Measurements from ENCODE around the gene ZBTB21.
"Not testable (repeated sequence)": the region's sequence is repeated elsewhere in the genome, so short reads cannot be mapped to it uniquely, and the experiment has no call there.

The ZBTB21 gene

GRCh38 chr21:42019101-42019605 lies 9.0 kb upstream of the ZBTB21 start:
- no peak for DNase-seq (ENCODE audit: low spot score)

- DNase-seq (ENCODE audit: low spot score): no peak
These were observed 6.9 kb upstream of the ZBTB21 start for GRCh38 chr21:42017022-42017421.

DNA sequence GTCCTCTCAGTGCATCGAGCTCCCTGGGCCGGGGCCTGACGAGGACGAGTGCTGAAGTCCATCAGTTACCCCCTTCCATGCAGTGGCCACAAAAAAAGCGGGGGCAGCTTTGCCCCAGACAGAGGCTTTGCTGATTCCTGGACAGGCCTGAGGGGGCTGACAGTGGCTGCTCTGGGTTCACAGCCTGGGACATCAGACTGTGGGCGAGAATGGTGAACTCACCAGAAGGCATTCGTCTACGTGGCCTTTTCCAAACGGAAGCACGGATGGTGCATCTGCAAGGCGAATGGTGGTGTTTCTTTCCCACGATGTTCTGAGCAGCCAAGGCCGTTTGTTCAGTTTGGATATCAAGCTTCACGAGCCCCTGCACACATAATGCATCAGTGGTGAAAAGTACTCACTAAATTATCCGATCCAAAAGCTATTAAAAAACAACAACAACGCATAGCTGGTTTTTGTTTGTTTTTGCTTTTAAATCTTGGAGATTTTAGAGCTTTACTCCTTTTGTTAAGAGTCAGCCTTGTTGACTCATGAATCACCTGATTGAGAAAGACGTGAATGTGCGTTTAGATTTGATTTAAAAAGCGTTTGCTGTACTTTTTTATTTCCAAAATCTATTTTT lies 6.3 kb upstream of the ZBTB21 start:
- peak; percentile 7 for DNase-seq (ENCODE audit: low spot score)

DNA sequence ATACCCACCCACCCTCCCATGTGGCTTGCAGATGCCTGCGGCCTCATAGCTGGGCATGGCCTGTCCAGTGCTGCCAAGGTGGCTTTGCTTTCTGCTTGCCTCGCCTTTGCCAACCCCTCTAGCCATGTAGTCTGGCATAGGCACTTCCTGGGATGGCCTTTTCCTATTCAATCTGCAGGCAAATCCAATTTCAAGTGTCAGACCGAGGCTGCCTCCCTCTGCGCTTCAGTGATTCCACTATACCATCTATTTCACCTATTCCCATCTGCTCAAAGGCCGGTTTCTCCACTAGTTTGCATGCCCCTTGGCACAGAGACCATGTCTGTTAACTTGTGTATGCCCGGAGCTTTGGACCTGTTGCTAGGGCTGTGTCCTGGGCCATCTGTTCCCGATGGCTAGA lies 3.8 kb upstream of the ZBTB21 start:
- no peak for DNase-seq (ENCODE audit: low spot score)

GRCh38 chr21:42013376-42013775 lies 3.2 kb upstream of the ZBTB21 start:
- no peak for DNase-seq (ENCODE audit: low spot score)

DNA sequence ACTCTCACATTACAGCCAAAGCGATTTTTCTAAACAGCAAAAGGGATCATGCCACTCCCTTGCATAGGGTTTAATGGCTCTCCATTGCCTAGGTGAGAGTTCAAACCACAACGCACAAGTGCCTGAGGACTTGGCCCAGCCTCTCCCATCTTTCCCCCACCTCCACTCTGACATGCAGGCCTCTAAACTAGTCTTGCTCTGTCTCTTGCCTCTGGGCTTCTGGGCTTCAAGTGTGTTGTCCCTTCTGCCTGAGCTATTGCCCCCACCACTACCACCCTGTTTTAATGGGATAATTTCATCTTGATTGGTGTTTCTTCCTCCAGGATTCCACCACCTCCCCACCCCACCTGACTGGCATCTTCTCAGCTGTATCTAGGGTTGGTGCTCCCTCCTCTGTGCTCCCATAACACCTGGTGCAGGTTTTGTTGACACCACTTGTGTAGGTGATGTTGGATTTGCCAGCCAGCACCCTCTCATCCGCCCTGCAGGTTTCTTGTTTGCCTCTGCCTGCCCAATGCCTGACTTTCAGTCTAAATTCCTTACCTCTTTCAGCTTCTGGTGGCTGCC lies 2.7 kb upstream of the ZBTB21 start:
- DNase-seq (ENCODE audit: low spot score): no peak

GRCh38 chr21:42012344-42012743 lies 2.2 kb upstream of the ZBTB21 start:
- peak; percentile 9 for DNase-seq (ENCODE audit: low spot score)

DNA sequence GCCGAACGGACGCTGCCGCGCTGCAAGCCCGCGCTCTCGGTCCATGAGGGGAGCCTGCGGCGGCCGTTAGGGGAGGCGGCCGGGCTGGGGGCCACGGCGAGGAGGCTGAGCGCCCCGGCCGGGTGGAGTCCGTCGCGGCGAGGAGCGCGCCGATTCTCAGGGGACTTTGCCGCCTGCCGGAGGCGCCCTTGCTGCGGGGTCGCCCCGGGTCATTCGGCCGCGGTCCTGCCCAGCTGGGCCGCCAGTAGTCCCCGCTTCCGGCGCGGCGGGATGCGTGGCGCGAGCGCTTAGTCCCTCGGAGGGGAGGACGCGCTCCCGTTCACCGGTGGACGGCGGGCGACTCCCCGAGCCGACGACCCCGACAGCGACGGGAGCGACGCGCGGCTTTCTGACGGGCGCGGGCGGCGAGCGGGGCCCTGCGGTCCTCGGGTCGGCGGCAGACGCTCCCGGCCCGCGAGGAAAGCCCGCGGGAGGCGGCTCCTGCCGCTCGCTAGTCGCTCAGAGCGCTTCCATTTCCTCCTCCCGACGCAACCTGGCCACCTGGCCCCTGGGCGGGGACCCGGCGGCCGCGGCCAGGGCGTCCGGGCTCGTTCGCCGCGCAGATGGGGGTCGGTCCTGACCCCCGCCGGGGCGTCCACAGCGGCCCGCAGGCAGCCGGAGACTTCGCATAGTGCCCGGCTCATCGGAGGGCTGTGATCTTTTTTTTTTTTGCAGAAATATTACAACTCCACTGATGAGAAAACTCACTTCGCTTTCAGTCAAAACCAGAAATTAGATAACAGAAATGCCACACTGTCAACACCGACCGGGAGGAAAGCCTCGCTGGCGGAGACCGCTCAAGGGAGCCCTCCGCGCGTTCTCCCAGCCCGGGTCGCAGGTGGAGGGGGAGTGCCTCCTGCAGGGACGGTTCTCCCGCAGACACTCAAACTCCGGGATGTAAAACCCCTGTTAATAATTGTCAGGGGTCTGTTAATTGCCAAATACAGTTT lies 641 bp upstream of the ZBTB21 start:
- peak; percentile 80 for DNase-seq (ENCODE audit: low spot score)

DNA sequence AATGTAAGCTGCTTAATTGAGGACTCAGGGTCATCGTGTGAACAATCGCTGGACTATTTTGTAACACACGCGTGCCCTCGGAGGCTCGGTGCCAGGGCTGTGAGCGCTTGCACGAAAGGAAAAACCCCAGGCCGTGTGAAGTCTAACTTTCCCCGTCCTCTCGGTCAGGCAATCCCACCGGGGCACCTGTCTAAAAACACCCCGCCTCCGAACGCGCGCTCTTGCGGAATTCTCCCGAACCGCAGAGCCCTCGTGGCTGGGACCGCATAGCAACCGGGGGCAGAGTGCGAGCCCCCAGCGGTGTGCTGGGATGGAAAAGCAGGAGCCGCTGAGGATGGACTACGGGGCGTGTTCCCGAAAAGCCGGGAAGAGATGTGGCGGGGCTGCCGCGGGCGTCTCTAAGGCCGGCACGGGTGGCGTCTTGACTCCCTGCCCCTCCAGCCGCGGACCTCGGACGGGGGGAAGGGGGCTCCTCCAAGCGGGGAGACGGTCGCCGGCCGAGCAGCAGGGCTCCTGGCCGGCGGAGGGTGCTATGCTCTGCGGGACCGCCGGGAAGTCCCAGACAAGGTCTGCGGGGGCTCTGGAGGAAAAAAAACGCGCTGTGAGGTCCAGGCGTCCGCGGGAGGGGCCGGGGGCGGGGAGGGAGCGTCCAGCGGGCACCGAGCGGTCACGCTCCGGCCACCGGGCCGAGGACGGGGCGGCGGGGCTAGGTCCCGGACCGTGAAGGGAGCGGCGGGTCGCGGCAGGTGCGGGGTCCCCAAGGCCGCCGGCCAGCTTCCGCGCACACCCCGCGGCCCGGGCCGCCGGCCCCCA lies 936 bp downstream of the ZBTB21 start:
- DNase-seq (ENCODE audit: low spot score): peak; percentile 68

GRCh38 chr21:42007356-42007940 lies 2.7 kb downstream of the ZBTB21 start:
- DNase-seq (ENCODE audit: low spot score): no peak

GRCh38 chr21:42006765-42007164 lies 3.4 kb downstream of the ZBTB21 start:
- DNase-seq (ENCODE audit: low spot score): no peak

DNA sequence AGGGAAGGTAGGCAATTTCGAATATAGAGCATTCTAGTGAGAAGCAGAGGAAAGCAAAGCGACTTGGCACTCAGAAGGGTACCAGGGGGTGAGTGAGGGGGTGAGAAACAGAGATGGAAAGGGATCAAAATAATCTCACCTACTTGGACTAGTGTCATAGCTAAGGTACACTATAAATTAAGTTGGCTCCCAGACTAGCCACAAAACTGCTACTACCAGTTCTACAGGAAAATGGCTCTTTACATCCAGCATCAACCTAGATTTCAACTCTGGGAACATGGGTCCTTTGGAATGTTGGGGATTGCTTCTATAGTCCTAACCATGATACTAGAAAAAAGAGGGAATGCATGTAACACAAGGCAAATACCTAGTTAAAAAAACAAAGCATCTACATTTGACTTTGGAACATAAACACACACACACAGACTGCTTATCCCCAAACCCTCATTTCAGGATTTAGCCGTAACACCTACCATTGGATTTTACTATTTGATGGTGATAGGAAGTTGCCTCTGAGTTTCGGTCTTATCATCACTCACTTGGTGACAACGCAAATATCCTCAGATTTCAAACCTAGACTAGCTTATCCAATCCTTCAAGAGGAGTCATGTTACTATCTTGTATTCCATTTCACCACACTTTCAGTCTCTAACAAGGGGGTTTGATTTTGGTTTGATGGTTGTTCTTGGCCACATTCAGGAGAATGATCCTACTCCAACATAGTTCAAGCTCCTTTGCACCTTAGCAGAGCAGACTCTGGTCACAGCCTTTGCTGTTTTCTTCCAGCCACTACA lies 5.6 kb downstream of the ZBTB21 start:
- DNase-seq (ENCODE audit: low spot score): no peak

GRCh38 chr21:42003051-42003461 lies 7.1 kb downstream of the ZBTB21 start:
- no peak for DNase-seq (ENCODE audit: low spot score)

DNA sequence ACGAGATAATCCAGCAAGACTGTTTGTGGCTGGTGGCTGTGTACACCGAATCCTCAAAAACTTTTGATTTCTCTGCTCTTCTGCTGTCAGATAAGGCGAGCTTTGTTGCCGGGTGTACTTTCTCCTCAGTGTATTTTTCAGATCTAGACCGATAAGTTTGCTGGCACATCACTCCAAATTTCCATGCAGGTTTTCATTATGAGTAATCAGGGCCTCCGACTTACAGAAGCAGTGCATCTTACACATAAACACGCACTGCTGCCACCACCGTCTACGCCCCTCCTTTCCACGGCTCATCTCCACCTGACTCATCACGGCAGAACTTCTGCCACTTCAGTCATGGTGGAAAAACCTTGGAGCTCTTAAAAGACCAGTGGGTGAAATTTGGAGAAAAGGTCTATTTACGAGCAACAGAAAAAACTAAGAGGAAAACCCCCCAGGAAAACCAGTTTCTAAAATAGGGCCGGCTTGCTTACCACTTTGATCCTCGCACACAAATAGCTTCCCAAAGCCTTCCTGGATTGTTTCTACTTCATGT lies 7.7 kb downstream of the ZBTB21 start:
- no peak for DNase-seq (ENCODE audit: low spot score)

GRCh38 chr21:42001781-42002180 lies 8.4 kb downstream of the ZBTB21 start:
- DNase-seq (ENCODE audit: low spot score): no peak

- no peak for DNase-seq (ENCODE audit: low spot score)
These were observed 9.3 kb downstream of the ZBTB21 start for GRCh38 chr21:42000908-42001307.

DNA sequence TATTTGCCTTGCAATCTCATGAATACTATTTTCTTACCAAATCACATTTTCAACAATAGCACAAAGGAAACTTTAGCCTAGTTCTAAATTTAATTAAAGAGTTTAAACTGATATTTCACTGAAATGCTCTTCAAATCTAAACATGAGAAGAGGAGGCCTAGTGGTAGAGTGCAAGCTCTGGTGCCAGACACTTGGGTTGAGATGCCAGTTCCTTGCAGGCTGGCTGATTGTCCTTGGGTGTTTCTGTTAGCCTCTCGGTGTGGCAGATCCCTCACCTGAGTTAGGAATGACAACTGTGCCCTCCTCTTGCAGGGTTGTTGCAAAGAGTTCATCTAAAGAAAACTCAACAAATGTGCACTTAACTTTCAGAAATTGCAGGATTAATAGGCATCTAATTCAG lies 12.5 kb downstream of the ZBTB21 start:
- DNase-seq (ENCODE audit: low spot score): no peak

DNA sequence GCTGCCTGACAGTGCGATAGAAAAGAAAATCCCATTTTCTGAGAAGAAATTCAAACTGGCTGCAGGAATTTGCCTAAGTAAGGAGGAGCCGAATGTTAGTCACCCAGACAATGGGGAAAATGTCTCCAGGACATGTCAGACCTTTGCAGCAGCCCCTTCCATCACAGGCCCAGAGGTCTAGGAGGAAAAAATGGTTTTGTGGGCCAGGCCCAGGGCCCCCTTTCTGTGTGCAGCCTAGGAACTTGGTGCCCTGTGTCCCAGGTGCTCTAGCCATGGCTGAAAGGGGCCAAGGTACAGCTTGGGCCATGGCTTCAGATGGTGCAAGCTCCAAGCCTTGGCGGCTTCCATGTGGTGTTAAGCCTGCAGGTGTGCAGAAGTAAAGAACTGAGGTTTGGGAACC lies 14.6 kb downstream of the ZBTB21 start:
- DNase-seq (ENCODE audit: low spot score): no peak

GRCh38 chr21:41994613-41995012 lies 15.5 kb downstream of the ZBTB21 start:
- not testable (repeated sequence) for DNase-seq (ENCODE audit: low spot score)

DNA sequence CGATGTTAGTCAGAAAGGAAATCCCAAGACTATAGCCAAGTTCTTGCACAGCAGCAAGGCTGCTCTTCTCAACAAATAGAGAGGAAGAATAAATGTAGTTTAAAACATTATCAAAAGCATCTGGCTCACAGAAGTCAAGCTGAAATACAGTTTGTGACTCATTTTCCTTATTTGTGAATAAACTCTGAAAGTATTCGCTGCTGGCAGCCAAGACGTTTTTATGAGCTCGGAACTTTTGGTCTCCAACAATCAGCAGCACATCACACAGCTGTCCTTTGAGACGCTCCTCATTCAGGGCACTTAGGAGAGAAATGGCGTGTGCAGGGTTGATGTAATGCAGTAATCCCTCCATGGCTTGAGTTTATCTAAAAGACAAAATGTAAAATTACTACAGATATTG lies 16.4 kb downstream of the ZBTB21 start:
- DNase-seq (ENCODE audit: low spot score): no peak
